Stimulated activated CD8-positive, alpha-beta memory T cell treated with anti-CD3 and anti-CD28 coated beads, Interleukin-7, amount 100 ng/mL, for 4 hours (primary cell): Measurements from ENCODE around the gene ADAM33.
A peak's percentile ranks its signal among the peaks of the same experiment; 100 is the strongest.

Source experiments
- DNase-seq, 2 donors: peaks; one replicate each; pipeline ENCODE4 v3.0.0-alpha.2; 2020; ENCODE audit warnings: low read depth in 2 of 2

The ADAM33 gene, protein sequence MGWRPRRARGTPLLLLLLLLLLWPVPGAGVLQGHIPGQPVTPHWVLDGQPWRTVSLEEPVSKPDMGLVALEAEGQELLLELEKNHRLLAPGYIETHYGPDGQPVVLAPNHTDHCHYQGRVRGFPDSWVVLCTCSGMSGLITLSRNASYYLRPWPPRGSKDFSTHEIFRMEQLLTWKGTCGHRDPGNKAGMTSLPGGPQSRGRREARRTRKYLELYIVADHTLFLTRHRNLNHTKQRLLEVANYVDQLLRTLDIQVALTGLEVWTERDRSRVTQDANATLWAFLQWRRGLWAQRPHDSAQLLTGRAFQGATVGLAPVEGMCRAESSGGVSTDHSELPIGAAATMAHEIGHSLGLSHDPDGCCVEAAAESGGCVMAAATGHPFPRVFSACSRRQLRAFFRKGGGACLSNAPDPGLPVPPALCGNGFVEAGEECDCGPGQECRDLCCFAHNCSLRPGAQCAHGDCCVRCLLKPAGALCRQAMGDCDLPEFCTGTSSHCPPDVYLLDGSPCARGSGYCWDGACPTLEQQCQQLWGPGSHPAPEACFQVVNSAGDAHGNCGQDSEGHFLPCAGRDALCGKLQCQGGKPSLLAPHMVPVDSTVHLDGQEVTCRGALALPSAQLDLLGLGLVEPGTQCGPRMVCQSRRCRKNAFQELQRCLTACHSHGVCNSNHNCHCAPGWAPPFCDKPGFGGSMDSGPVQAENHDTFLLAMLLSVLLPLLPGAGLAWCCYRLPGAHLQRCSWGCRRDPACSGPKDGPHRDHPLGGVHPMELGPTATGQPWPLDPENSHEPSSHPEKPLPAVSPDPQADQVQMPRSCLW

DNA sequence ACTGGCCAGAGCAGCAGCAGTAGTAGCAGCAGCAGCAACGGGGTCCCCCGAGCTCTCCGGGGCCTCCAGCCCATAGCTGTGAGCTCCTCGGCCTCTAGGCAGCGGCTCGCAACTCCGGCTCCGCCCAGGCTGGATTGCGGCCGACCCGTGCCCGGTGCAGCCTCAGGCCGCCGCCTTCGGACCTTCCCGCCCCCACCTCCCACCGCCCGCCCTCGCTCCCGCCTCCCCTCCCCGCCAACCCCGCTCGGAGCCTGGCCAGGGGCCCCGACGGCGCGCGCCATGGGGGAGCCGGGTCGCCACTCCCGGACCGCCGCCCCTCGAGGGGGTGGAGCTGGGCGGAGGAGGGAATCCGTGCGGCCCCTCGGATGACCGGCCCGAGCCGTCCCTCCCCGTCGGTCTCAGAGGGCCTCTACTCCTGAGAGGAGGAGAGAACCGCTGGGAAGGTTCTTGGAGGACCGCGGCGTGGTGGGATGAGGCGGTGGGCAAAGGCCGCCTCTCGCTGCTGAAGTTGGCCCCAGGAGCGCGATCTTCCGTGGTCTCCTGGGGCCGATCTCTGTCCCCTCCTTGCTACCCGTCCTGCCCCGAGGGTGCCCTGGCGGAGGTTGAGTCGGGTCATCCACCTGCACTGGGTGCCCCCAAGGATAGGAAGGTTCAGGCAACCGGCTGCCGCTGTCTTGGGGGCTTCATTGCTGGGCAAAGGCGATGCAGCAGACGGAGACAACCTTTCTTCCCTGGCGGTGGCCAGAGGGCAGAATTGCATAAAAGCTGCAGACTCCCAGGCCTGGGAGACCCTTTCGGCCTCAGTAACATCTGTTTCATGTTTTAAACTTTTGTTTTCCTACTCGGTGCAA, at the start of gene ADAM33:
ADAM33 (minus strand) TSS at position 80 of the 851 bp plus-strand sequence; CDS start at position 74, 6 bp downstream.
- DNase-seq, result no peak

DNA sequence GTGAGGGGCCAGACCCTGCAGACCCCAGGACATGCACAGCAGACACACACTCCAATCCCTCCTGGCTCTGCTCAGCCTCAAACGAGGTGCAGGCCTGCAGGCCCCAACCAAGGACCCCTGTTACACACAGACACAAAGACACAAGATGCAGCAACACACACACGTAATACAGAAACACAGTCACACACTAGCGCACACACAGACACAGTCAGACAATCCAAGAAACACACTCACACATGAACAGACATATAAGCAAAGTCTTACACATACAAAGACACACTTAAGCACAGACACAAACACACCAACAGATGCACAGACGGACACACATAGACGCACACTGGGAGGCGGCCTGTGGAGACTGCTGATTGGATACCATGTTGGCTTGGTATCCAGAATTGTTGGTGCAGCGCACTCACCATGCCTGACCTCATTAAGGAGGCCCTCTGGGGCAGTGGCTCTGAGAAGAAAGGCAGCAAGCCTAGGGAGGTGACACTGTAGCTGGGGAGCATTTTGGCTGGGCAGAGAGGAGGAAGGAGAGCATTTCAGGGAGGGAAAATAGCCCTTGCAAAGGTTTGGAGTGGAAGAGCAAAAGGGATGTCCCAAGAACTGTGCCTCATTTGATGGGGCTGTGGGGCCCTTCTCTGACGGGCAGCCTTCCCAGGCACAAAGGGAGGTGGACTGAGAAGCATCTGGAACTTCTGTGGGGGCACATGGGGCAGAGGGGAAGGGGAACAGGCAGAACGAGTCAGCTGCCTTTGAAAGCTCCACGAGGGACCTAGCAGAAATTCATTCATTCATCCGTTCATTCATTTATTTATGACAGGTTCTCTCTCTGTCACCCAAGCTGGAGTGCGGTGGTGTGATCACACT, 49.2 kb upstream of the ADAM33 start:
- DNase-seq, result no peak

DNA sequence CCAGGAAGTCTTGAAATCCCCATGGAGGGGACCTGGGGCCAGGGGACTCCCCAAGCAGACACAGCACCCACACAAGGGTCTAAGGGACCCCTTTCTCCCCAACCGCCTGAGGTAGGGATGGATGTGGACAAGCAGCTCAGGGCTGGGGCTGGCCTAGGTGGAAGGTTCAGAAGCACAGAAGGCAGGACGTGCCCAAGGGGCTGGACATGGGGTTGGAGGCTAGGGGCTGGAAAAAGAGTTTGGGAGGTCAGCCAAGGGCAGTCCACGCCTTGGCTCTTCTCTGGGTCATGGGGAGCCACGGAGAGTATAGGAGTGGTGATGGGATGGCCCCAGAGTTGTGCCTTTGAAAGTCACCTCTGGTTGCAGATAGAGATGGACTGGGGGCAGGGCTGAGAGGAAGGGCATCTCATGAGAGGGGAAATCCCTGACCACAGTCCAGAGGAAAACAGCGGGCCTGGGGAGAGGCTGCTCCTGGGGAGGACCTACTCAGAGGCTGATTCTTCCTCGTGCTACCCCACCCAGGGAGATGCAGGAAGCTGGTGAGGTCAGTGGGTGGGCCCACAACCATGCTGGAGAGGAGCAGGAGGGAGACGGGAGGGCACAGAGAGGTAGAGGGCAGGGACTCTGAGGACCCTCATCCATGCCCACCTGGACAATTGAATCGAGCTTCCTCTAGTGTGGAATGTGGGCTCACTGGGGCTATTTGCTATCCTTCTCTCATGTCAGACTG, 48.2 kb upstream of the ADAM33 start:
- no peak for DNase-seq

DNA sequence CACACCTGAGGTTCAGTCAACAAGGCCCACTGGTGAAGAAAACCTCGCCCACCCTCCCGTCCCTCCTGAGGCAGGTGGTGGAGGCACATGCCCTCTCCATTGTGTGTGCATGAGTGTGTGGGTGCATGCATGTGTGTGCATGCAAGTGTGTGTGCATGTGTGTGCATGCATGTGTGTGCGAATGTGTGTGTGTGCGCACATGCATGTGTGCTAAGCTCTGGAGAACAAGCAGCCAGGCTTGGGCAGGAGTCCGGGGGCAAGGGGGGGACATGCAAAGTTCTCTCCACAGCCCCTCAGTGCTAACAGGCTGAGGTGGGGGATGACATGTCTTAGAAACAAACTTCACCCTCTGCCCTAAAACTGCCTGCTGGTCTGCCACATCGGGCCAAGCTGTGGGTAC, 47.6 kb upstream of the ADAM33 start:
- no peak for DNase-seq

DNA sequence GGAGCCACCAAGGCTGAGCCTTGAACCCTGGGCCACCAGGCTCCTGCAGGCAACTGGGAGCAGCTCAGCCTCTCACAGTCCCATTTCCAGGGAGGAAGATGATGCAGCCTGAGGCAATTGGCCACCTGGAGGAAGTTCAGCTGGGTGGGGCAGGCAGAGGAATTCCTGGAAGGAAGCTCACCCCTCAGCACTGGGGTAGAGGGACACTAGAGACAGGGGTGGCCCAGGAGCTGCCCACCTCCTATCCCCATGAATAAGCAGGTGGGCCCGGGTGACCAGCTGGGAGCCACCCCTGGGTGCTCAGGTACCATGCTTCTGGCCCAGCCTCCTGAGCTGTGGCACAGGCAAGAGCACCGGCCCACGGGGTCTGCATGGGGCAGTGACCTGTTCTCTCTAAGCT, 47.1 kb upstream of the ADAM33 start:
- no peak for DNase-seq

DNA sequence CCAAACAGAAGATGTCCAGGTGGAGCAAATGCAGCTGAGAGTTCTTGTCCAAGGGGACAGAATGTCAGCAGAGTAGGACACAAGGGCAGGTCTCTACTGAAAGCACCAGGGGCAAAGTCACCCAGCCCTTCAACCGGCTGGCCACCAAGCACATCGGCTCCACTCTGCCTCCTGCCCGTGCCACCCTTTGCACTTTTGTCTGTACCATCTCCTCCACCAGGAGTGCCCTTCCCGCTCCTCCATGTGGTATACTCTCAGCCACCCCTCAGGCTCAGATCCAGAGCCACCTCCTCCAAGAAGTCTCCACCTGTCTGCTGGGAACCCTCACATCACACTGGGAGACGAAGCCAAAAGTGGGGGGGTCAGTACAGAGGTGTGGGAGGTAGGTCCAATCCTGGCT, 46.5 kb upstream of the ADAM33 start:
- no peak for DNase-seq

DNA sequence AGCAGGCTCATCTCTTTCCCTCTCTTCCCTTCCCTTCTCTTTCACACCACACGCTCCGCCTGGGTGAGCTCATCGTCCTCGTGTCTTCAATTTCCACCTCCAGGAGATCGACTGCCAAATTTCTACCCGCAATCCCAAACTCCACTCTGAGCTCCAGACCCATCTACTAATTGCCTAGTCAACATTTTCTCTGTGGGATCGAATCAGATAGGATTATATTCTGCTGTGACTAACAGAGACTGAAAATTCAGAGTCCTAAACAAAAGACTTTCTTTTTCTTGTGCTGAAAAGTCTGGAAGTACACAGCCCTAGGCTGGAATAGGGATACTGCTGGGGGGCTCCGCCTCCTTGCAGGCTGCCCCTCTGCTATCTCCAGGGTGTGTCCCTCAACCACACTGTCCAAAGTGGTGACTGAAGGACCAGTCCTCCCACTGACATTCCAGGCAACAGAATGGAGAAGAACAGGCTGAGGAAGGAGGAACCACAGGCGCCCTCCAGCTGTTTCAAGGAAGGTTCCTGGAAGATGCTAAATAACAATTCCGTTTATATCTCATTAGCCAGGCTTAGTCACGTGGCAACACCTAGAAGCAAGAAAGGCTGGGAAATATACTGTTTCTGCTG, 45.7 kb upstream of the ADAM33 start:
- no peak for DNase-seq

DNA sequence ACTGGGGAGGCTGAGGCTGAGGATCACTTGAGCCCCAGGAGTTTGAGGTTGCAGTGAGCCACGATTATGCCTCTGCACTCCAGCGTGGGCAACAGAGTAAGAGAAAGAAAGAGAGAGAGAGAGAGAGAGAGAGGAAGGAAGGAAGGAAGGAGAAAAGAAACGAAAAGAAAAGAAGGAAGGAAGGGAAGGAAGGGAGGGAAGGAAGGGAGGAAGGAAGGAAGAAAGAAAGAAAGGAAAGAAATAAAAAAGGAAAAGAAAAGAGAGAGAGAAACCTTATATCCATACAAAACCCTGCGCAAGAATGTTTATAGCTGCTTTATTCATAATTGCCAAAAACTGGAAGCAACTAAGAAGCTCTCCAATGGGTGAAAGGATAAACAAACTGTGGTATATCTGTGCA, 42.5 kb upstream of the ADAM33 start:
- no peak for DNase-seq

DNA sequence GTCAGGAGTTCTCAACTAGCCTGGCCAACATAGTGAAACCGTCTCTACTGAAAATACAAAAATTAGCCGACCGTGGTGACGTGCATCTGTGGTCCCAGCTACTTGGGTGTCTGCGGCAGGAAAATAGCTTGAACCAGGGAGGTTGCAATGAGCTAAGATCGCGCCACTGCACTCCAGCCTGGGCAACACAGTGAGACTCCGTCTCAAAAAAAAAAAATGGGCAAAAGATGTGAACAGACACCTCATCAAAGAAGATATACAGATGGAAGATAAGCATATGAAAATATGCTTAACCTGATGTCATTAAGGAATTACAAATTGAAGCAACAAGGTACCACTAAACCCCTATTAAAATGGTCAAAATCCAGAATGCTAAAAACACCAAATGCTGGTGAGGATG, 41.5 kb upstream of the ADAM33 start:
- DNase-seq, result no peak

DNA sequence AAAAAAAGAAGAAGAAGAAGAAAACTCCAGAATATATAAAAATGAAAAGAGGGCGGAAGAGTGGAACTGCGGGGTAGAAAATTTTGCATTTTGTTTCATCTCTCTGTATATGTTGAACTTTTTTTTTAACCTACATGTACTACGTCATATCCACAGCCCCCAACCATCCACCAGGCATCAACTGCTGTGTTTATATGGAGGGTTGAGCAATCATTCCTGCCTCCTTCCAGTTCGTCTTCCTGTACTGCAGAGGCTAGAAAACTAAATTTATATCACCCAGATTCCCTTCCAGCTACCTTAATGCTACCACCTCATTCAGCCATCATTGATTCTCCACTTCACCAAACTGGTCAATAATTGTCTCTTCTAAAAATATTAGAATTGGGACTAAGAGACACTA, 40.1 kb upstream of the ADAM33 start:
- no peak for DNase-seq

DNA sequence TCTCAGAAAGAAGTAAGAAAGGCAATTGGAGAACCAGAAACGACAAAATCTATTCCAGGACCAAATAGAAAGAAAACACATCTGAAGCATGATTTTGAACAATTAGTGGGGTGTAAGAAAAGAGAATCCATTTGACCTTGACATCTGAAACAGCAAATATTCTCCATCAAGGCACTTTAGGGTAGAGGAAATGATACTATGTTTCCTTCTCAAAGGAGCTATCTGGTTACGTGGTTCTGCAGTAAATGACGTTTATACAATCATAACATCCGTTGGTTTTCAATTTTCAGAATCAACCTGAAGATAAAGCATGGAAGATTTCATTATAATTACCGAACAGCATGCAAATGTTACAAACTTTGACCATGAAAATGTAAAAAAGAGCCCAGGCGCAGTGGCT, 38.8 kb upstream of the ADAM33 start:
- no peak for DNase-seq

DNA sequence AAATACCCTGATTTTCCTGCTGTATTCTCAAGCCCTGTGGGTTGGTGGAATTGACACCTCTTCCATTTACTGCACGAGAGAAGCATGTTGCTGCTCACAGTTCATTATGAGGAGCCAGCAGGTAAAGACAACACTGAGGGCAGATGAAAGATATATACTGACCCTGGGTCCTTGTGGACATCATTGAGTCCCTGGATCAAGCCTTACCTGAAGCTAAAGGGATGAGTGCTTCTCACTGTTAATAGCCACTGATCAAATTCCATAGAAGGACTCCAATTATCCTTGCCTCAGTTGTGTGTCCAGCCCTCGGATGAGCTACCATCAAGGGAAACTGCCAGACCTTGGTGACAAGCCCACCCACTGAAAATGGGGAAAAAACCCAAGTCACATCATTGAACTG, 38.3 kb upstream of the ADAM33 start:
- no peak for DNase-seq

DNA sequence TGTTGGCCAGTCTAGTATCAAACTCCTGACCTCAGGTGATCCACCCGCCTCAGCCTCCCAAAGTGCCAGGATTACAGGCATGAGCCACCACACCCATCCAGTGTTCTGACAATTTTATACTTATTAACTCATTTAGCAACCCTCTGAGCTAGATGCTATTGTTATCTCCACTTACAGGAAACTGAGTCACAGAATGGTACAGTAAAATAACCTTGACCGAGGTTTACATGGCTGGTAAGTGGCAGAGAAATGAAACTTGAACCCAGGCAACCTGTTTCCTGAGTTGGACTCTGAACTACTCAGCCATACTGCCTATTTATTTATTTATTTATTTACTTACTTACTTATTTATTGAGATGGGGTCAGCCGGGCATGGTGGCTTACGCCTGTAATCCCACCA, 37.2 kb upstream of the ADAM33 start:
- DNase-seq, result no peak

DNA sequence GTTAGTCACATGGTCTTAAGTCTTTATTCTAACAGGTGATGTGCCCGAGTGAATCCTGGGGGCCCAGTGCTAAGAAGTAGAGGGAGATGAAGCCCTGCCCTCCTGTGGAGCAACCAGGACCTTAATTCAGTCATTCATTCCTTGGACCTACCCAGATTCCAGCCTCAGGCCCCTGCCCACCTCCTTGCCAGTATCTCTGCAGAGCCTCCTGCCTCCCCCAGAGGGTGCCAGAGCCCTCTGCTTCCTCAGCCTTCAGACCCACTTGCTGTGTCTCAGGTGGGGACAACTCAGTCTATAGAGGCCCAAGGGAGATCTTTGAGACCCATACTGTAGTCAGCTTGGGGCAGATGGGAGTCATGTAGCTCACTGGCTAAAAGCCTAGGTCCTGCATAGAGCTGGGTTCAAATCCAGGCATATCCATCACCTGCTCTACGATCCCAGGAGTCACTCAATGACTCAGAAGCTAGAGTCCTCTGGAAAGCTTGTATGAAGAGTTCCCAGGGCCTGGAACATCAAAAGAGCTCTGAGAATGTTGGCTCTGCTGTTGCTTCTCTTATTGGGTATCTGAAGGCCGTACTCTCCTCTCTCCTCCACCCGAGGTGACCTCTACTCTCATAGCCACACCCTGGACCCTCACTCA, 34.5 kb upstream of the ADAM33 start:
- peak in 1 of 2 donors; percentile 5 for DNase-seq

DNA sequence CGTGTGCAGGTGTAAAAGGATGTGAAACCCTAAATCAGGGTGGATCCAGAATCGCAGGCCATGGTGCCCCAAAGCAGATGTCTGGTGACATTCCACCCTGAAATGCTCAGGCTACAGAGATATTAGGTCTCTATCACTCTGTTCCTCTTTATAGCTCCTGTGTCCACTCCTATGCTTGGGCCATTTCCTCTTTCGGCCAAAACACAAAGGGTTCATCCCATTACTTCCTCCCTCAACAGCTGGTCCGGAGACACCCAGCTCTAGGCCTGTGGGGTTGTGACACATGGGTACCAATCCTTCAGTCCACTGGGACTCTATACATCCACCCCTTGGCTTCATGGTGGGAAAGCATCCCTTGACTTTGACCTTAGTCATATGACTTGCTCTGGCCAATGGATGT, 32.3 kb upstream of the ADAM33 start:
- no peak for DNase-seq

DNA sequence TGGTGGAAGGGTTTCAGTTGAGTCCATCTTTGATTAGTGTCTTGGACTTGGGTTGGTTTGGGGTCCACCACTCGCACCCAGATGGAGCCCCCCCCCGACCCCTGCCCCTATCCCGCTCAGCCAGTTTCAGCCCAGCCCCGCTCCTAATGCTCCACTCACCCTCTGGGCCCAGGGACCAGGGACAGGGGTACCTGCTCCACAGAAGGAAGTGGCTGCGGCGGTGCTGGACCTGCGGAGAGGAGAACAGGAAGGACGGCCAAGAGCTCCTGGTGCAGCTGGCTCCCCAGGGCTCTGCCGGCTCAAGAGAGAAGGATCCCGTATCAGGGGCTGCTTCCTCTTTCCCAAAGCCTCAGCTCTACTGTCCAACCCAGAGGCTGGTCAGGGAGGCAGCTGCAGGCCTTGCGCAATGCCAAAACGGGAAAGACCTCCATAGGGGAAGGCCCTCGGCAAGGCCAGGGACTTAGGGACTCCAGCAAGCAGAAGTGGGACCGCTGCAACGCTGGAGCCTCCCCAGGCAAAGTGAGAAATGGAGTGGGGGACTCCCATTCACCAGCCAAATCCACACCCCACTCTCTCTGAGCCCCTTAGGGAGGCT, 30.6 kb upstream of the ADAM33 start, which contains the start of gene SIGLEC1:
SIGLEC1 (minus strand) TSS at position 322 of the 595 bp plus-strand sequence. CDS start 5,472 bp downstream, outside the sequence.
- no peak for DNase-seq

DNA sequence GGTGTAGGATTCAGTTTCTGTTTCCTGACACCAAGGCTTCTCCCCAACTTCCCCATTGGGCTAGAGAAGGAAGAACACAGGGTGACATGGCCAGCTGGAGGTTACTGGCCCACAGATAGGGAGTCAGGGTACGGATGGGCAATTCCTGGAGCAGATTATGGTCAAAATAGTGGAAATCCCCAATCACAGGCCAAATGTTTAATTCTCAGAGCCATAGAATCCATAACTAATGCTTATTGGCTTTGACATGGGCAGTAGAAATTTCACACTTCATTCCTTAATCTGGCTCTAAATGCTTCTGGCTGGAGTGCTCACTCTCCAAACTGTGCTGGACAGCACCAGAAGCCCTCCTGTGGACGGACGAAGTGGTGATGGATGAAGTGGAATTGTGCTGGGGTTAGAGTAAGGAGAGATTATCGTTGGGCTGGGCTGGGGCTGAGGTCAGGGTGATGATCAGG, 29.7 kb upstream of the ADAM33 start:
- DNase-seq, result no peak

DNA sequence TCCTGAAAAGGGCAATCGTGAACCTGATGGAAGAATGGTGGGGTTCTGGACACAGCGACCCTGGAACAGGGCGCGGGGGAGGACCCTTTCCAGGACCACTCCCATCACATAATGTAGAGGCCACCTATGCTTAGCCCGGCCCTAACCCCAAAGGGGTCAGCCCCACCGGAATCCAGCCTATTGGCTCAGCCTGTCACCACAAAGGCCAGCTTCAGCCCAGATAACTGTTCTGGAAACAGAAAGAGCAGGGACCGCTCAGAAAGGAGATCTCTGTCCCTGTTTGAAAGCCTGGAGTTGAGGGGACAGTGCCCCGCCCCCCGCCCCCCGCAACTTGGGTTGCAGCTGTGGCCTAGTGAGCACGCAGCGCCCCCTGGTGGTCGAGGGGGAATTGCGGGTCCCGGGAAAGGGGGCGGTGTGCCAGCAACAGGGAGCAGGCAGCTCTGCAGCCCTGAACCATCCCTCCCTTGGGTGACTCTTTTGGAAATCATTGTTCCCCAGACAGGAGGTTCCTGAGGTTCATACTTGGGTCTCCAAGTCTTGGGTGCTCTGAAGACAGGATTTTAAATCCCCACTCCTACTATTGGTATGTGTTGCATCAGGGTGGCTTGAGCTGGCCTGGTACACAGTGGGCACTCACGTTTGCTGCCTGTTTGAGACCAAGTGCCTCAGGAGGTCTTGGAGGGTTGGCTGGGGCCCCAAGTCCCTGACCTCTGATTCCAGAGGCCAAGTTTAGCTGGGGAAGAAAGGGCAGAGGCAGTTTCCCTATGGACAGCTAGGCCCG, 29.1 kb upstream of the ADAM33 start:
- DNase-seq, result peak; percentile 36 to 50
